GM12892 (cell line): ENCODE measurements around the gene ZBTB20.

Experiments used
- POLR2A ChIP-seq: IDR thresholded peaks from 2 replicates; pipeline ENCODE4 v1.6.1; 2011; ENCODE audit warnings: low read depth, low read length, control low read depth
- TAF1 ChIP-seq: IDR thresholded peaks from 2 replicates; pipeline ENCODE4 v1.6.1; 2011; ENCODE audit warnings: low read depth, mild to moderate bottlenecking, control low read depth, low read length, borderline replicate concordance

GRCh38 chr3:114789803-114790202, 357.3 kb downstream of the ZBTB20 start:
- TF ChIP-seq TAF1, result no peak
- no peak for TF ChIP-seq POLR2A
